ENCODE data around the gene CEP44. TPM values are rescaled to one million over a fixed set of nuclear protein-coding genes. Genes with fewer than 3 reads are reported as not detected.

Gene CEP44
- polyA plus RNA-seq, 10 donors, result 8.7 to 25.9 (median 13.9) TPM

Other genes starting within 250 kb of the CEP44 start
- 10 to 100 TPM; 14.0 to 18.8 (median 14.7) TPM for gene FBXO8, start 244 bp upstream of the CEP44 start, polyA plus RNA-seq (ENCODE audit: insufficient read length in 10 of 10)
- gene HPGD, start 238.6 kb downstream of the CEP44 start, polyA plus RNA-seq (ENCODE audit: insufficient read length in 10 of 10), result 10 to 100 TPM in 1 of 10 donors, 1 to 10 TPM in 9; 3.5 to 11.0 (median 6.3) TPM